ENCODE measurements around the gene WIPF1.
"Not testable (repeated sequence)": the region's sequence is repeated elsewhere in the genome, so short reads cannot be mapped to it uniquely, and the experiment has no call there.

The WIPF1 gene

DNA sequence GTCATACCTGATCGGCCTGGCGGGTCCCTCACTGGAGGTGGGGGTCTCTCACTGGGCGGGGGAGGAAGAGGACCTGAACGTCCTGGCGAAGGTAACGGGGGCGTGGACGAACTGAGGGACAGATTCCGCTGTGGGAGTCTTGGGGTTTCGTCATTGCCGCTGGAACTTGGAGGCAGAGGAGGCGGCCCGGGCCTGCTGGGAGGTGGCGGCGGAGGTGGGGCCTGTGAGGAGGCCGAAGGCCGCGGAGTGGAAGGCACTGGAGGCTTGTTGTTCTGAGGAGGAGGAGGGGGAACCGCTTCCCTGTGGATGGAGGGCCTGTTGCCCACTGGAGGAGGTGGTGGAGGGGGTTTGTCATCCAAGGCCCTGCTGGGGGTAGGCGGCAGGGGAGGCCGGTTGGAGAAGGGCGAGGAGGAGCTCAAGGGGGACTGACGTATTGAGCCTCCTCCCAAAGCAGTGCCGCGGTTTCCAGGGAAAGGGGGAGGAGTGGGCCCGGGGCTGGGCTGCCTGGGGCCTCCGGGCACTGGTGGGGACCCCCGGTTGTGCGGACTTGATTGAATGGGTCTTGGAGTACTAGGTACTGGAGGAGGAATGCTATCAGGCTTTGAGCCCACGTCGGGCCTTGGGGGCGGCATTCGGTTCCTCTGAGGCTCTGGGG lies 25.8 kb downstream of the WIPF1 start:
- no peak for DNase-seq (ENCODE audit: low spot score)

- DNase-seq (ENCODE audit: low spot score), result no peak
Observed at GRCh38 chr2:174570318-174570958, 27.2 kb downstream of the WIPF1 start.

GRCh38 chr2:174569678-174570077 lies 27.9 kb downstream of the WIPF1 start:
- DNase-seq (ENCODE audit: low spot score), result no peak

GRCh38 chr2:174568425-174568824 lies 29.2 kb downstream of the WIPF1 start:
- no peak for DNase-seq (ENCODE audit: low spot score)

GRCh38 chr2:174566871-174567270 lies 30.7 kb downstream of the WIPF1 start:
- no peak for DNase-seq (ENCODE audit: low spot score)

DNA sequence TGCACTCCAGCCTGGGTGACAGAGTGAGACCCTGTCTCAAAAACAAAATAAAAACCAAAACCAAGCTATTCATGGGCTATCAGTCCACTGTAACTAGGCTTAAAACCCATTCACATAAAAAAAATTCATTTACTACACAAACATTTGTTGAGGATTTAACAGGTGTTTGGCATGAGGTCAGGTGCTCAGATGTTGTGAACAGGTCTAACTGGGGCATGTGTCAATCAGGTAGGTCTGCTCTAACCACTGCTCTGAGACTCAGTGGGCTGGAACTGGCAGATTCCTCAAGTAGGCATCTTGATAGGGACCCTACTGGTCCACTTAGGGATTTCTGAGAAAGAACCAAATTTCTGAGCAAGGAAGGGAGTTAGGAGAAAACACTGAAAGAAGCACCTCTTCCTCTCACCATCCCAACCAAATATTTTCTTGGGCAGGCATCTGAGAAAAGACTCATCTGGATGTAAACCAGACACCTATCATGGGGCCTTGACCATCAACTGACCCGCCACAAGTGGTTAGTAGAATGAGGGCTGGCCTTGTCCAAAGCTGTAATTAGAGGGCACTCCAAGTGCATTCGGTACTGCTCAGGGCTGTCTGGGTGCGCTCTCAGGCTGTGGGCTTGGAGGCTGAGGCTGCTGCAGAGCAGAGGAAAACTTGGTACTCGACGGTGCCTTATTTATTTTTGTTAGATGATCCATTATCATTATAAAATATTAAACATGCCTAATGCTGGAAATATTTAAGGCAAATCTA lies 33.9 kb downstream of the WIPF1 start:
- DNase-seq (ENCODE audit: low spot score), result no peak

DNA sequence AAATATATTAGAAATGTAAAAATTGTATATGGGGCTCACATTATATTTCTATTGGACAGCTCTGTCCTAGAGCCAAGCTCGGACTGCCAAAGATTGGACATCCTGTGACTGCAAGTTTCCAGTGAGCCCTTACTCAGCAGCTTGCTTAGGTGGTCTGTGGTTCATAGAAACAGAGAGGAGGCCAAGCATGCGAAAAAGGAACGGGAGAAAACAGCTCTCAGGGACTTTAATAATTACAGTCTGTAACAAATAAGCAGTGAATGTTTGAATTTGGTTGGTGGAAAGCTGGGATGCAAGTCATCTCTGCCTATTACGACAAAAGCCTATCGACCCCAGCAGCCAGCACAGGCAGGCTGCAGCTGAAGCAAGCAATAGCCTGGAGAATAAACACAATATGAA lies 35.6 kb downstream of the WIPF1 start:
- no peak for DNase-seq (ENCODE audit: low spot score)

DNA sequence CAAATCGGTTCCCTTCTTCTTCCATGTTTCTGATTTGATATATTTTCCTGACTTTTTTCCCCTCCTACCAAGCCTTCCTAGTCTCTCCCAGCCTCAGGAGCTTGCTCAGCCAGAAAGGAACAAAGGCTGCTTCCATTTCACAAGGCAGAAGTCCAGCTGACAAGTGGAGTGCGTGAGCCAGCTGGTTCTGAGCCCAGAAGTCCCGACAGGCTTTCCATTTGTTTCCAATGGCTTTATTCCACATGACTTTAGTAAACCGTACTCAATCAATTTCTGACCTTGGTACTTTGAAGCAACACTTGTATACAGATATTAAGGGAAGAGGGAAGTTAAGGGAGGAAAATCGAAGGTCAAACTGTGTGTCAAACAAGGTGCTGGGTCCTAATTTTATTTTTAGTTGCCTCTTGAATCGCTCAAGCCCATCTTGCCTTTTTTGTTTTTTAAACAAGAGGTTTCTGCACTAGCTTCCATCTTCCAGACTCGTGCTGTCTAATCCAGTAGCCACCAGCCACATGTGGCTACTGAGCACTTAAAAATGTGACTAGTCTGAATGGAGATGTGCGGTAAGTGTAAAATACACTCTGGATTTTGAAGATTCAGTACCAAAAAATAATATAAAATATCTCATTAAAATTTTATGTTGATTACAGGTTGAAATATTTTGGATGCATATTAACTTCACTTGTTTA lies 36.2 kb downstream of the WIPF1 start:
- DNase-seq (ENCODE audit: low spot score), result peak; percentile 63

GRCh38 chr2:174560737-174561136 lies 36.9 kb downstream of the WIPF1 start:
- no peak for DNase-seq (ENCODE audit: low spot score)

DNA sequence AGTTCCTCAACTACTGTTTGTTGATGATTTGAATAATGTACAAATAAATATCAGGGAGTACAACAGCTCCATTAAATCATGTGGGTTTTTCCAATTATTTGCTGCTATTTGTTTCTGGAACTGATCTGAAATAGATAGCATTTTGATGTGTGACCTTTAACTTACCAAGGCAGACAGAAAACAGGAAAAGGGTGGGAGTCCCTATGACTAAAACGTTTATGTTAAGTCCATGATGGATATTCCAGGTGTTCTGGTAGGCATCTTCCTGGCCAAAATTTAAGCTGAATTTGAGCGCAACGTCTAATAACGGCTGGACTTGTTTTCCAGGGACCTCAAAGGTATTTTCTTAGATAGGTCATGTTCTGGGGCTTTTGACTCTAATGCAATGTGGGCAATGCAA lies 41.6 kb downstream of the WIPF1 start:
- no peak for DNase-seq (ENCODE audit: low spot score)

DNA sequence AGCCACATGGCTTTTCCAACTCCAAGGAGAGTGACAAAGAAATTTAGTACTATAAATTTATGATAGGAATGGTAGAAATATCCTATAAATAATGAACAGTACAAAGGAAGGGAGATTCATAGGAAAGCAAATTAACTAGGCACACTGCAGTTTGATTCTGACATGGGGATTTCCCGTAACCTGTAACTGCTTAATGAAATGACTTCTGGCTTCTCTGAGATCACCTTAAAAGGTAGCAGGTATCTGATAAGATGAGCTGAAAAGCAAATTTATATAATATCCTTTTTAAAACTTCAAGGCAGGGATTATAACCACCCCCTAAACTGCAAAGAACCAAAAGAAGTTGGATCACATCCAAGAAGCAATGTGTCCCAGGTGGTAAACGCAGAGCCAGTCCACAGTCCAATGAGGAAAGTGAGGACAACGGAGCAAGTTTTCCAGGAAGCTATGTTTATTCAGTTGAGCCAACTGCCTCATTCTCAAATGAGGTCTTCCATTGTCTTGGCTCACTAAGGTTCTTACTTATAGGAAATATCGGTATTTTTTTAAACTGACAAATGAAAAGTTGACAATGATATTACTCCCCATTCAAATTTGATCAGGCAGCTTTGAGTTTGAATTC lies 43.0 kb downstream of the WIPF1 start:
- no peak for DNase-seq (ENCODE audit: low spot score)

DNA sequence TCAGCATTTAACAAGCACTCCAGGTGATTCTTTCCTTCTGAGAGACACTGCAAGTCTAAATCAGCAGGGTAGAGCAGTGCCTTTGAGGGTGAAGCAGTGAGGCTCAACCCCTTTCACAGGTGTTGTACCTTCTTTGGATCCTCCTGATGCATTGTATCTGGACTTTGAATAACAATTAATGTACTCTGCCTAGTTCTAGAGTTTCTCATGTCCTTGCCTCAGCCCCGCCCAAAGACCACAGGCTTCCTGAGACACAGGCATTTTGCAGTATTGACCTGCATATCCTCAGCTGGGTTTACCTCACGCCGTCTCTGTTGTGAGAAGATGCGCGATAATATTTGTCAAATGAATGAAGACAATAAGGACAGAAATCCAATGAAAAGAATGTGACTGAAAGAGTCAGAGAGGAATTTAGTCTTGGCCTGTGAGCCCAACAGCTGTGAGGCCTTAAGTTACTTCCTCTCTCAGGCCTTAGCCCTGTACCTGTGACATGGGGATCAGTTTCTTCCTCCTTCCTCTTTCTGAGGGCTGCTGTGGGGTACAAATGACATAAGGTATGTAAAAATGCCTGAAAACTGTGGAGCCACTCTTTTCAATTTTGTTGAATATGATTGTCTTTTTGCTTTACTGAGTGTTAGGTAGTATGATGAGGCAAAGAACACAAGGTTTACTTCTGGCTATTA lies 43.7 kb downstream of the WIPF1 start:
- DNase-seq (ENCODE audit: low spot score), result no peak

DNA sequence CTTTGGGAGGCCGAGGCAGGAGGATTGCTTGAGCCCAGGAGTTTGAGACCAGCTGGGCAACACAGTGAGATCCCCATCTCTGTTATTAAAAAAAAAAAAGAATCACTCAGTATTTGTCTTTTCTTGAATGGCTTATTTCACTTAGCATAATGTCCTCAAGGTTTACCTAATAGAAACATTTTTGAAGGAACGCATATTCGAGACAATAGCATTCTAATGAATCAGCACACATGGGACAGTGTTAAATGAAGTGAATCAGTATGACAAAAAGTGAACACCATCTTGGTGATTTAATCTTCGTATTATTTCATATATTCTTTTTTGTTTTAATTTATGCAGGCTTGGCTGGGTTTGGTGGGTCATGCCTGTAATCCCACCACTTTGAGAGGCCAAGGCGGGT lies 44.7 kb downstream of the WIPF1 start:
- DNase-seq (ENCODE audit: low spot score), result no peak

- no peak for DNase-seq (ENCODE audit: low spot score)
Observed at GRCh38 chr2:174551697-174552096, 45.9 kb downstream of the WIPF1 start.

DNA sequence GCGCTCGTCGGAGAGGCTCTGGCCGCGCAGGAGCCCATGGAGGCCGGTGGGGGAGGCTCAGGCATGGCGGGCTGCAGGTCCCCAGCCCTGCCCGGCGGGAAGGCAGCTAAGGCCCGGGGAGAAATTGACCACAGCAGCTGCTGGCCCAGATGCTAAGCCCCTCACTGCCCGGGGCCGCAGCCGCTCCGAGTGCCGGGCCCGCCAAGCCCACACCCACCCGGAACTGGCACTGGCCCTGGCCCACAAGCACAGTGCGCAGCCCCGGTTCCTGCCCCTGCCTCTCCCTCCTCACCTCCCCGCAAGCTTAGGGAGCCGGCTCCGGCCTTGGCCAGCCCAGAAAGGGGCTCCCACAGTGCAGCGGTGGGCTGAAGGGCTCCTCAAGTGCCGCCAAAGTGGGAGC lies 49.0 kb downstream of the WIPF1 start:
- not testable (repeated sequence) for DNase-seq (ENCODE audit: low spot score)

DNA sequence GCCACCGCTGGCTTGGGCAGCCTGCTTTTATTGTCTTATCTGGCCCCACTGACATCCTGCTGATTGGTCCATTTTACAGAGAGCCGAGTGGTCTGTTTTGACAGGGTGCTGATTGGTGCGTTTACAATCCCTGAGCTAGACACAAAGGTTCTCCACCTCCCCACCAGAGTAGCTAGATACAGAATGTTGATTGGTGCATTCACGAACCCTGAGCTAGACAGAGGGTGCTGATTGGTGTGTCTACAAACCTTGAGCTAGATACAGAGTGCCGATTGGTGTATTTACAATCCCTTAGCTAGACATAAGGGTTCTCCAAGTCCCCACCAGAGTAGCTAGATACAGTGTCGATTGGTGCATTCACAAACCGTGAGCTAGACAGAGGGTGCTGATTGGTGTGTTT lies 49.6 kb downstream of the WIPF1 start:
- DNase-seq (ENCODE audit: low spot score), result not testable (repeated sequence)

DNA sequence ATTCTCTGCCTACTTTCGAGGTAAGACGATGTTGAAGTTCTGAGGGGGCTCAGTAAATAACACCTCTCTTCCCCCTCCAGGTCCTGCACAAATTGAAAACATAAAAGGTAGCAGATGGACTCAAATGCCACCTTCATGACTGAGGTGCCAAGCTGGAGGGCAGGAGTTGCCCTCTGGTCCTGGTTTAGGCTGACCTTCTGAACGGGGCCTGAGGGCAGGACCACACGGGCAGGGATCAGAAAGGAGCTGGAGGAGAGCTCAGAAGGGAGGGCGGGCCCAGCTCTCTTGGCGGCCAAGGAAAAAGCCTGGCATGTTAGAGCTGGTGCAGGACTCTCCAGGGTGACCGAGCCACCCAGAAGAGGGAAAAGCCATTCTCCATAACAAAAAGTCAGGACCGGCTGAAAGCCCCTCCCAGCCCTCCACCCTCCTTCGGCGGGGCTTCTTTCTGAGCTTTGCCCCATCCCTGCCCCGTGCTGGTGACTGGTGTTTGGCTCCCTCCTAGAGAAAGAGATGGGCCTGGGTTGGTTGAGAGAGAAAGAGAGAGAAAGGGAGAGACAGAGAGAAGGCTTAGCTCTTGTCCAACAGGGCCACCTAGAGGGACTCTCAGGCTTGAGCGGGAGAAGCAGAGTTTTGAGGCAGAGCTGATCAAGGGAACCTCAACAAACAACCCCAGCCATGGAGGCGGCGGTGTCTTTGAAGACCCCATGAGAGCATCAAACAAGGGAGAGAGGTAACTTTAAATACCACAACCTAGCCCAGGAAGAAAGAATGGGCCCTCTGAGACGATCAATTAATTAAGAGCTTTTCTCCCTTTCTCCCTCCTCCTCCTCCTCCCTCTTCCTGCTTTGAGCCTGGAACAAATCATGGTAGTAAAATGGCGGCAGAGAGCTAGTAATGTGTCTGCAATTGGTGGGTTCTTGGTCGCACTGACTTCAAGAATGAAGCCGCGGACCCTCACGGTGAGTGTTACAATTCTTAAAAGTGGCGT lies 50.8 kb downstream of the WIPF1 start:
- DNase-seq (ENCODE audit: low spot score), result peak; percentile 60

DNA sequence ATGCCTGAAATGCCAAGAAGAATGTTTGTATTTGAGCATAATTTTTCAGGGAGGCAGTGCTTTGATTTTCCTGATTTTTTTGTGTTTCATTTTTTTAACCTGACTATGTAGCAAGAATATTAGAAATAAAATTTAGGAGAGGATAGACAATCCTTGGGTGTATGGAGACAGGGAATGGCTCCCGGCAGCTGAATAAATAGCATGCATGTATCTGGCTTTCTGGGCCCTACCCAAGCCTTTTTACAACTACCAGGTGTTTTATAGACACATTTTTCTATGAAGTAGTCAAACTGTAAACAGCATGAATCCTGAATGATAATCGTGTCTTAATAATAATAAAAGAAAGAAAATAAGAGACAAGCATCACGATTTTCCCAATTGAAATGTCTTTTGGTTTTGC lies 52.4 kb downstream of the WIPF1 start:
- no peak for DNase-seq (ENCODE audit: low spot score)

GRCh38 chr2:174544802-174545201 lies 52.8 kb downstream of the WIPF1 start:
- no peak for DNase-seq (ENCODE audit: low spot score)

- no peak for DNase-seq (ENCODE audit: low spot score)
Observed at GRCh38 chr2:174544156-174544555, 53.4 kb downstream of the WIPF1 start.
